H1 (cell line): Measurements from ENCODE around the gene COX19. TPM values are rescaled to one million over a fixed set of nuclear protein-coding genes. Genes with fewer than 3 reads are reported as not detected.

Experiments
- CTCF ChIA-PET: fragments of 300-600 bp; sonication (Branson Sonifier 250); formaldehyde crosslinking; loops from one replicate; lab custom pipeline; 2021; ENCODE audit not compliant: partially characterized antibody; lab: Charles Lee
- POLR2A ChIA-PET: fragments of 300-600 bp; sonication (Branson Sonifier 250); formaldehyde crosslinking; loops from one replicate; lab custom pipeline; 2021; ENCODE audit warnings: inconsistent platforms; ENCODE audit not compliant: partially characterized antibody; lab: Charles Lee
- DNase-seq, 2 experiments: peaks; one replicate each; pipeline versions ENCODE4 v3.0.0 to v3.0.0-alpha.2; 2010 to 2022; ENCODE audit warnings: low spot score in 2 of 2, low read depth in 1 of 2, mixed read lengths in 1 of 2
- FAIRE-seq: peaks from 2 replicates; lab custom pipeline; 2011; peaks lifted over from hg19 to GRCh38; lab: Jason Lieb, UNC
- H2AFZ ChIP-seq: 2 replicates; pipeline ENCODE4 v1.8.1; 2012; ENCODE audit warnings: low read length, inconsistent platforms
- H2AK5ac ChIP-seq: 2 replicates; pipeline ENCODE4 v1.6.1; 2013; ENCODE audit warnings: low read depth, low read length
- H2BK120ac ChIP-seq: replicated peaks from 2 replicates; pipeline ENCODE3; 2013; ENCODE audit warnings: low read depth, low read length, inconsistent platforms
- H2BK12ac ChIP-seq: 2 replicates; pipeline ENCODE4 v1.6.1; 2013; ENCODE audit warnings: low read depth, low read length
- H2BK15ac ChIP-seq: 2 replicates; pipeline ENCODE4 v1.6.1; 2013; ENCODE audit warnings: low read length
- H2BK20ac ChIP-seq: 2 replicates; pipeline ENCODE4 v1.6.1; 2013; ENCODE audit warnings: low read length
- H2BK5ac ChIP-seq: 2 replicates; pipeline ENCODE4 v1.6.1; 2013; ENCODE audit warnings: low read depth, low read length
- H3K14ac ChIP-seq: 2 replicates; pipeline ENCODE4 v1.6.1; 2013; ENCODE audit warnings: inconsistent platforms; ENCODE audit not compliant: insufficient read length
- H3K18ac ChIP-seq: 2 replicates; pipeline ENCODE4 v1.6.1; 2013; ENCODE audit warnings: low read length; ENCODE audit errors: extremely low read depth
- H3K23ac ChIP-seq: 2 replicates; pipeline ENCODE4 v1.6.1; 2013; ENCODE audit warnings: inconsistent platforms; ENCODE audit not compliant: insufficient read length
- H3K23me2 ChIP-seq: 2 replicates; pipeline ENCODE4 v1.6.1; 2013; ENCODE audit warnings: low read depth, low read length
- H3K27ac ChIP-seq: 2 replicates; pipeline ENCODE4 v1.6.1; 2011; ENCODE audit warnings: low read depth, low read length, inconsistent platforms
- H3K27me3 ChIP-seq, 4 experiments: replicated peaks in 1 of 4; 1 replicate in 1 of 4; 2 replicates in 3 of 4; pipeline versions ENCODE4 v1.6.1 to v1.8.1; 2011 to 2013; ENCODE audit warnings: low read length in 3 of 4, mild to moderate bottlenecking in 3 of 4, inconsistent platforms in 2 of 4, mixed read lengths in 2 of 4, moderate library complexity in 1 of 4; ENCODE audit not compliant: control insufficient read depth in 3 of 4, insufficient read depth in 3 of 4; ENCODE audit errors: extremely low read depth in 1 of 4
- H3K36me3 ChIP-seq, 4 experiments: 2 replicates each; pipeline versions ENCODE4 v1.6.1 to v1.8.1; 2011 to 2013; ENCODE audit warnings: mild to moderate bottlenecking in 4 of 4, low read length in 3 of 4, moderate library complexity in 2 of 4, control low read depth in 1 of 4, inconsistent platforms in 1 of 4; ENCODE audit not compliant: insufficient read depth in 4 of 4, control insufficient read depth in 2 of 4
- H3K4ac ChIP-seq: replicated peaks from 2 replicates; pipeline ENCODE3; 2013; ENCODE audit warnings: low read length, low read depth, mixed read lengths, inconsistent platforms; ENCODE audit not compliant: insufficient read length
- H3K4me1 ChIP-seq, 4 experiments: replicated peaks in 1 of 4; 1 replicate in 1 of 4; 2 replicates in 3 of 4; pipeline versions ENCODE4 v1.6.1 to v1.8.1; 2011 to 2013; ENCODE audit warnings: low read length in 3 of 4, inconsistent platforms in 2 of 4, mixed read lengths in 1 of 4; ENCODE audit not compliant: insufficient read depth in 4 of 4, control insufficient read depth in 3 of 4
- H3K4me2 ChIP-seq, 2 experiments: 2 replicates each; pipeline versions ENCODE4 v1.6.1 to v1.8.1; 2011 to 2013; ENCODE audit warnings: low read depth in 2 of 2, low read length in 2 of 2, control low read depth in 1 of 2, inconsistent platforms in 1 of 2, mild to moderate bottlenecking in 1 of 2; ENCODE audit not compliant: insufficient read depth in 1 of 2
- H3K4me3 ChIP-seq, 4 experiments: fragments of 200-600, 300-600 bp in 1 of 4; sonication (generic), shearing (Covaris generic), sonication (Bioruptor Twin) in 1 of 4; 2 replicates each; pipeline versions ENCODE4 v1.5.1 to v1.8.1; 2011 to 2016; ENCODE audit warnings: low read length in 4 of 4, low read depth in 3 of 4, control low read depth in 2 of 4, inconsistent platforms in 2 of 4, mild to moderate bottlenecking in 2 of 4, mixed read lengths in 1 of 4, moderate library complexity in 1 of 4; ENCODE audit not compliant: insufficient read depth in 2 of 4; ENCODE audit errors: extremely low read depth in 1 of 4
- H3K56ac ChIP-seq: replicated peaks from 2 replicates; pipeline ENCODE3; 2013; ENCODE audit warnings: low read depth, mild to moderate bottlenecking, mixed read lengths, low read length, inconsistent platforms; ENCODE audit not compliant: insufficient read length
- H3K79me1 ChIP-seq: 2 replicates; pipeline ENCODE4 v1.6.1; 2013; ENCODE audit warnings: low read depth, low read length, control low read depth
- H3K79me2 ChIP-seq, 2 experiments: 2 replicates each; pipeline versions ENCODE4 v1.6.1 to v1.8.1; 2012 to 2013; ENCODE audit warnings: low read length in 2 of 2, mild to moderate bottlenecking in 2 of 2, inconsistent platforms in 1 of 2; ENCODE audit not compliant: insufficient read depth in 2 of 2, control insufficient read depth in 1 of 2
- H3K9ac ChIP-seq, 4 experiments: replicated peaks in 1 of 4; 1 replicate in 1 of 4; 2 replicates in 3 of 4; pipeline versions ENCODE4 v1.6.1 to v1.8.1; 2011 to 2013; ENCODE audit warnings: low read depth in 3 of 4, low read length in 3 of 4, control low read depth in 2 of 4, mild to moderate bottlenecking in 2 of 4, moderate library complexity in 2 of 4, inconsistent platforms in 1 of 4; ENCODE audit errors: extremely low read depth in 1 of 4
- H3K9me3 ChIP-seq, 2 experiments: 2 replicates each; pipeline versions ENCODE4 v1.6.1 to v1.8.1; 2012 to 2013; ENCODE audit warnings: mild to moderate bottlenecking in 2 of 2, moderate library complexity in 2 of 2, control low read depth in 1 of 2, inconsistent platforms in 1 of 2, low read depth in 1 of 2, low read length in 1 of 2, mixed read lengths in 1 of 2; ENCODE audit not compliant: insufficient read depth in 2 of 2
- H4K20me1 ChIP-seq, 2 experiments: replicated peaks in 1 of 2; 2 replicates each; pipeline versions ENCODE3 to v1.8.1; 2011 to 2013; ENCODE audit warnings: inconsistent platforms in 2 of 2, low read length in 2 of 2, mild to moderate bottlenecking in 1 of 2; ENCODE audit not compliant: insufficient read depth in 2 of 2, control insufficient read depth in 1 of 2
- H4K5ac ChIP-seq: 2 replicates; pipeline ENCODE4 v1.6.1; 2013; ENCODE audit warnings: low read length, low read depth, mixed read lengths, inconsistent platforms; ENCODE audit not compliant: insufficient read length
- H4K8ac ChIP-seq: 2 replicates; pipeline ENCODE4 v1.8.0; 2013; ENCODE audit warnings: mild to moderate bottlenecking, moderate library complexity, low read length, inconsistent platforms; ENCODE audit not compliant: insufficient read depth; ENCODE audit errors: extremely low read depth
- H4K91ac ChIP-seq: replicated peaks from 2 replicates; pipeline ENCODE3; 2013; ENCODE audit warnings: low read length, mixed read lengths, inconsistent platforms; ENCODE audit not compliant: insufficient read length
- KDM1A ChIP-seq: fragments of 200-600, 300-600 bp; sonication (generic); IDR thresholded peaks from 2 replicates; pipeline ENCODE4 v1.7.1; 2016; ENCODE audit warnings: mild to moderate bottlenecking, low read length, borderline replicate concordance
- KDM4A ChIP-seq: IDR thresholded peaks from one replicate; pipeline ENCODE4 v1.7.1; 2012; ENCODE audit warnings: low read depth, mild to moderate bottlenecking, moderate library complexity, low read length, inconsistent platforms; ENCODE audit not compliant: severe bottlenecking
- SIX5 ChIP-seq: IDR thresholded peaks from 2 replicates; pipeline ENCODE4 v1.6.1; 2011; ENCODE audit warnings: mild to moderate bottlenecking, low read depth, low read length
- TCF12 ChIP-seq: IDR thresholded peaks from 2 replicates; pipeline ENCODE4 v1.6.1; 2011; ENCODE audit warnings: low read depth, mild to moderate bottlenecking, low read length
- ZNF274 ChIP-seq: IDR thresholded peaks from 2 replicates; pipeline ENCODE4 v1.7.0; 2012; ENCODE audit warnings: low read length, borderline replicate concordance; ENCODE audit errors: extremely low read depth
- WGBS, 2 experiments: shearing (Covaris generic) in 1 of 2; methylation state at CpG; one replicate each; pipeline versions ENCODE4 v1.1.6 to v1.1.7; 2013 to 2015; ENCODE audit warnings: low lambda C conversion rate in 2 of 2, mixed read lengths in 2 of 2, inconsistent platforms in 1 of 2, low coverage in 1 of 2, missing lambda C conversion rate in 1 of 2; ENCODE audit not compliant: insufficient replicate concordance in 2 of 2, insufficient coverage in 1 of 2, insufficient read length in 1 of 2; ENCODE audit errors: extremely low coverage in 1 of 2, missing lambda C conversion rate in 1 of 2; 5-methylcytosine and 5-hydroxymethylcytosine counted together
- polyA plus RNA-seq, 7 experiments: library from polyadenylated mRNA; depleted of rRNA in 3 of 7; stranded (reverse) in 5 of 7; unstranded in 2 of 7; fragments of >200 nt in 5 of 7; fragments of 200-250 nt in 2 of 7; gene quantifications; 1 replicate in 5 of 7; 2 replicates in 1 of 7; 4 replicates in 1 of 7; pipeline versions ENCODE4 v1.2.1 to v1.2.3, GENCODE V29; 2011 to 2013; ENCODE audit warnings: missing spikeins in 2 of 7, mixed read lengths in 2 of 7
- total RNA-seq: library from RNA; stranded (reverse); fragmentation: NEBNext Ultra II Directional; extraction: Animal tissue kit (Norgen Biotek cat#: 25700); gene quantifications from 2 replicates; pipeline ENCODE4 v1.2.1, GENCODE V29; 2021
- TF ChIP-seq, protein P1 (sequence below), 3 experiments: IDR thresholded peaks; 1 replicate in 2 of 3; 2 replicates in 1 of 3; pipeline versions ENCODE4 v1.5.1 to v1.6.1; 2011; ENCODE audit warnings: low read length in 3 of 3, mild to moderate bottlenecking in 3 of 3, inconsistent platforms in 2 of 3, low read depth in 1 of 3, moderate library complexity in 1 of 3; ENCODE audit not compliant: insufficient read depth in 1 of 3; ENCODE audit errors: control extremely low read depth in 1 of 3

The COX19 gene
- total and polyA plus RNA-seq, 2 of the 8 experiments (the other 6 are each of a cell fraction or from before 2014, with no cell fraction given), result 3.9 to 7.9 TPM

DNA sequence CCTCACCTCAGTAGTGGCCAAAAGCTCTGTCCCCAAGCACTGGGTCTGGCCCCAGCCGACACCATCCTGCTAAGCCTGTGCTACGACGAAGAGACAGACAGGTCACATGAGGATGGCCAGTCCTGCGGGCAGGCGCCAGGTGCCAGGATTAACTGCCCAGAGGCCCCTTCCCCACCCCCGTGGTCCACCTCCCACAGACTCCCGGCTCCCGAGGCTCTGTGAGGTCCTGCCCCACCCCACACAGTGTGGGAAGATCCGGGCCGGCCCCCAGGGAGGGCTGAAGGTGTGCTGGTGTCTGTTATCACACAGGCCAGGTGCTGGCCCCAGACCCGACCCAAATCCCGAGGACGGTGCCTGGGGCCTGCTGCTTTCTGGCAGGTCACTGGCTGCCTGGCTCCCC is 34.9 kb upstream of the COX19 start:
- Histone ChIP-seq H4K8ac (no peak overlapping the region; the same call in 1 of the 2 replicates), H3K4me1 (no peaks in the 10 kb centered on the region), H3K27ac (no peak overlapping the region), H2BK12ac (no peak overlapping the region), H3K79me2 (peaks cover 0 to 3% of the 10 kb centered on the region in 2 experiments; a peak in 1 of 4 replicates), H4K5ac (no peak overlapping the region), H3K18ac (no peak overlapping the region), H2BK120ac (no peak overlapping the region), H3K9me3 (no peaks in the 10 kb centered on the region; a peak in 1 of 4 replicates), H3K14ac (no peak overlapping the region), H4K20me1 (peaks cover 3 to 11% of the 10 kb centered on the region in 2 experiments), H3K4me3 (no peak overlapping the region), H2AK5ac (no peak overlapping the region), H2BK20ac (no peak overlapping the region), H2AFZ (no peak overlapping the region), H4K91ac (no peak overlapping the region), H3K36me3 (peaks cover 0 to 8% (median 0%) of the 10 kb centered on the region in 4 experiments; a peak in 3 of 8 replicates), H3K23me2 (peaks cover 8% of the 10 kb centered on the region; the same call in 1 of the 2 replicates), H3K4ac (no peak overlapping the region), H3K9ac (no peak overlapping the region), H3K56ac (no peak overlapping the region), H3K27me3 (no peaks in the 10 kb centered on the region), H2BK15ac (no peak overlapping the region), H3K79me1 (peaks cover 7% of the 10 kb centered on the region), H3K23ac (no peak overlapping the region), H2BK5ac (no peak overlapping the region), H3K4me2 (no peak overlapping the region)
- POLR2A ChIA-PET, result no interaction called here
- TF ChIP-seq KDM1A (no peak), TCF12 (no peak), SIX5 (no peak), ZNF274 (no peak), KDM4A (no peak)
- TF ChIP-seq, protein P1, sequence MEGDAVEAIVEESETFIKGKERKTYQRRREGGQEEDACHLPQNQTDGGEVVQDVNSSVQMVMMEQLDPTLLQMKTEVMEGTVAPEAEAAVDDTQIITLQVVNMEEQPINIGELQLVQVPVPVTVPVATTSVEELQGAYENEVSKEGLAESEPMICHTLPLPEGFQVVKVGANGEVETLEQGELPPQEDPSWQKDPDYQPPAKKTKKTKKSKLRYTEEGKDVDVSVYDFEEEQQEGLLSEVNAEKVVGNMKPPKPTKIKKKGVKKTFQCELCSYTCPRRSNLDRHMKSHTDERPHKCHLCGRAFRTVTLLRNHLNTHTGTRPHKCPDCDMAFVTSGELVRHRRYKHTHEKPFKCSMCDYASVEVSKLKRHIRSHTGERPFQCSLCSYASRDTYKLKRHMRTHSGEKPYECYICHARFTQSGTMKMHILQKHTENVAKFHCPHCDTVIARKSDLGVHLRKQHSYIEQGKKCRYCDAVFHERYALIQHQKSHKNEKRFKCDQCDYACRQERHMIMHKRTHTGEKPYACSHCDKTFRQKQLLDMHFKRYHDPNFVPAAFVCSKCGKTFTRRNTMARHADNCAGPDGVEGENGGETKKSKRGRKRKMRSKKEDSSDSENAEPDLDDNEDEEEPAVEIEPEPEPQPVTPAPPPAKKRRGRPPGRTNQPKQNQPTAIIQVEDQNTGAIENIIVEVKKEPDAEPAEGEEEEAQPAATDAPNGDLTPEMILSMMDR (IDR thresholded peaks at IDR 0.05; ENCODE audit: control extremely low read depth in 1 of 3, insufficient read depth in 1 of 3, low read depth in 1 of 3, low read length in 3 of 3), result no peak
- FAIRE-seq, result no peak
- CTCF ChIA-PET, result no interaction called here
- 87% methylated on average over 13 of the region's 13 CpGs; no CpG with 5 or more reads in 1 of the 2 experiments for WGBS, 2 experiments
- DNase-seq, result no peak
